GM12878 (cell line): ENCODE data around the gene ADRA2B. TPM values are rescaled to one million over a fixed set of nuclear protein-coding genes. Genes with fewer than 3 reads are reported as not detected.
A peak's percentile ranks its signal among the peaks of the same experiment; 100 is the strongest.

Experiments
- BCL11A ChIP-seq: IDR thresholded peaks from 2 replicates; pipeline ENCODE4 v1.6.1; 2011; ENCODE audit warnings: low read depth, low read length
- ESRRA ChIP-seq: IDR thresholded peaks from 2 replicates; pipeline ENCODE4 v1.6.1; 2012; ENCODE audit warnings: mild to moderate bottlenecking, low read length, improper control_type of control experiment
- EZH2 ChIP-seq: IDR thresholded peaks from 2 replicates; pipeline ENCODE4 v1.6.1; 2012; ENCODE audit warnings: low read depth, mild to moderate bottlenecking, control low read depth, inconsistent platforms, low read length, borderline replicate concordance; ENCODE audit not compliant: control insufficient read depth
- FOXK2 ChIP-seq: fragments of 450-650 bp; IDR thresholded peaks from 2 replicates; pipeline ENCODE4 v1.6.1; 2017; ENCODE audit warnings: mild to moderate bottlenecking, moderate library complexity
- GATAD2B ChIP-seq: fragments of 450-650 bp; conservative IDR thresholded peaks from 2 replicates; pipeline ENCODE4 v1.6.1; 2017; ENCODE audit warnings: low read depth, mild to moderate bottlenecking, moderate library complexity
- HDAC2 ChIP-seq: fragments of 200-600 bp; sonication (generic); IDR thresholded peaks from 2 replicates; pipeline ENCODE4 v1.6.1; 2017
- HDAC6 ChIP-seq: fragments of 200-600 bp; sonication (generic); IDR thresholded peaks from one replicate; pipeline ENCODE4 v1.8.0; 2017; ENCODE audit warnings: antibody characterized with exemption; ENCODE audit not compliant: unreplicated experiment
- IKZF2 ChIP-seq, 2 experiments: fragments of 450-650 bp; IDR thresholded peaks; 2 replicates each; pipeline ENCODE4 v1.6.1; 2017; ENCODE audit warnings: mild to moderate bottlenecking in 2 of 2, moderate library complexity in 2 of 2
- JUNB ChIP-seq: IDR thresholded peaks from 2 replicates; pipeline ENCODE4 v1.6.1; 2016; ENCODE audit warnings: antibody characterized with exemption, mild to moderate bottlenecking
- JUND ChIP-seq: IDR thresholded peaks from 2 replicates; pipeline ENCODE4 v1.6.1; 2012; ENCODE audit warnings: low read depth, mild to moderate bottlenecking, low read length, improper control_type of control experiment, moderate library complexity
- MEF2A ChIP-seq: IDR thresholded peaks from 2 replicates; pipeline ENCODE4 v1.6.1; 2011; ENCODE audit warnings: low read depth, mild to moderate bottlenecking, low read length, moderate library complexity; ENCODE audit not compliant: insufficient read depth
- NFIC ChIP-seq: IDR thresholded peaks from 2 replicates; pipeline ENCODE4 v1.6.1; 2012; ENCODE audit warnings: low read depth, mild to moderate bottlenecking, inconsistent platforms, low read length, moderate library complexity
- PAX5 ChIP-seq: IDR thresholded peaks from 2 replicates; pipeline ENCODE4 v1.6.1; 2011; ENCODE audit warnings: low read depth, low read length, borderline replicate concordance
- RFX5 ChIP-seq: IDR thresholded peaks from 2 replicates; pipeline ENCODE4 v1.6.1; 2011; ENCODE audit warnings: low read depth, low read length, improper control_type of control experiment
- SMC3 ChIP-seq: IDR thresholded peaks from 2 replicates; pipeline ENCODE4 v1.6.1; 2011; ENCODE audit warnings: low read length, improper control_type of control experiment, borderline replicate concordance
- SRF ChIP-seq, 2 experiments: IDR thresholded peaks; 2 replicates each; pipeline ENCODE4 v1.6.1; 2011; ENCODE audit warnings: low read depth in 2 of 2, low read length in 2 of 2, mild to moderate bottlenecking in 1 of 2, moderate library complexity in 1 of 2
- STAT3 ChIP-seq: IDR thresholded peaks from 2 replicates; pipeline ENCODE4 v1.6.1; 2011; ENCODE audit warnings: low read depth, low read length, improper control_type of control experiment
- TCF12 ChIP-seq: IDR thresholded peaks from 2 replicates; pipeline ENCODE4 v1.6.1; 2011; ENCODE audit warnings: low read depth, mild to moderate bottlenecking, low read length
- YBX1 ChIP-seq: fragments of 450-650 bp; IDR thresholded peaks from 2 replicates; pipeline ENCODE4 v1.6.1; 2016; ENCODE audit warnings: antibody characterized with exemption
- ZBED1 ChIP-seq: IDR thresholded peaks from 2 replicates; pipeline ENCODE4 v1.6.1; 2016; ENCODE audit warnings: borderline replicate concordance
- ZNF207 ChIP-seq: fragments of 450-650 bp; IDR thresholded peaks from 2 replicates; pipeline ENCODE4 v1.6.1; 2014; ENCODE audit warnings: antibody characterized with exemption, mild to moderate bottlenecking, borderline replicate concordance
- ZNF24 ChIP-seq: fragments of 450-650 bp; IDR thresholded peaks from 2 replicates; pipeline ENCODE4 v1.6.1; 2017; ENCODE audit warnings: antibody characterized with exemption, mild to moderate bottlenecking
- polyA plus RNA-seq, 11 experiments: library from polyadenylated mRNA; depleted of rRNA in 4 of 11; unstranded in 6 of 11; stranded (reverse) in 5 of 11; fragments of >200 nt; fragmentation: Nextera tagmentation in 4 of 11; fragmentation: Illumina TruSeq in 1 of 11; extraction: Ambion mirVana in 4 of 11; extraction: Trizol in 1 of 11; gene quantifications; 1 replicate in 1 of 11; 2 replicates in 10 of 11; pipeline versions ENCODE4 v1.2.1 to v1.2.3, GENCODE V29; 2011 to 2016; ENCODE audit warnings: inconsistent platforms in 2 of 11, missing spikeins in 2 of 11, low read depth in 1 of 11
- total RNA-seq, 4 experiments: library from RNA; depleted of rRNA in 3 of 4; stranded (reverse); fragments of >200 nt in 3 of 4; fragmentation: Illumina TruSeq in 1 of 4; extraction: Trizol in 1 of 4; gene quantifications; 2 replicates each; pipeline versions ENCODE4 v1.2.1 to v1.2.3, GENCODE V29; 2013 to 2021
- TF ChIP-seq, protein P1 (sequence below): fragments of 150-350 bp; IDR thresholded peaks from 2 replicates; pipeline ENCODE4 v1.6.1; 2014; ENCODE audit warnings: mild to moderate bottlenecking, low read depth, low read length
- TF ChIP-seq, protein P2 (sequence below): IDR thresholded peaks from 2 replicates; pipeline ENCODE4 v1.6.1; 2012; ENCODE audit warnings: low read length, inconsistent platforms
- TF ChIP-seq, protein P3 (sequence below): fragments of 450-650 bp; IDR thresholded peaks from 2 replicates; pipeline ENCODE4 v1.6.1; 2016; ENCODE audit warnings: mild to moderate bottlenecking, moderate library complexity, borderline replicate concordance

The ADRA2B gene
- total and polyA plus RNA-seq, 10 of the 15 experiments (the other 5 are each of a cell fraction or from before 2014, with no cell fraction given) = 0.01 to 0.10 (median 0.04) TPM; not detected in 6

DNA sequence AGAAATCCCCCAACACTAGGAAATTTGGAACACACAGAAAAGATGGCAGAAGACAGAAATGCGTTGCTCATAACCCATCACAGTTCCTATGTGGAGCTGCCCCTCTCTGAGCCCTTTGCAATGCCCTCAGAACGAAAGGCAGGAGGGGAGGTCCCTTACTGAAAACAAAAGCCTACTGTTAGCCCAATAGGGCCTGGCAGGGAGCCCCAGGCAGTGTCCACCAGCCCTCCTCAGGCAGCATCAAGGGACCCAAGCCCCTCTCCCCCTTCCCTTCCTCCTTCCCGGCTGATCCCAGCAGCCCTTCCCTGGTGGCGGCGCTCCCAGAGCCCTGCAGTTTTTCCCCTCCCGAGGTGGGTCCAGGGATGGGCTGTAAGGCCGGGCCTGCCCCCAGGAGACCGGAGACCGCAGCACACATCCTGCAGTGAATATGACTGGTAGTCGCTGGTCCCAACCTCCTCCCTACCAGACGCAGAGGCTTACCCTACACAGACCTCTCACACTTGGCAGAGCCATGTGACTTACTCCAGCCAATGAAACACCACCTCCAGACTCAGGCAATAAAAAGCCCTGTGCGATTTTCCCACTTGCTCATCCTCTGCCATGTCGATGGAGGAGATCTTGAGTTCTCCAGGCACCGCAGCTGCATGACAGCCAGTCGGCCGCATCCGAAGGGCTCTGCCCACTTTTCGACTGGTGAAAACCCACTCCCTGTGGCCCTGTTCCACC, 48.3 kb upstream of the ADRA2B start (continued):
- TF ChIP-seq TCF12 (0 out of 2 replicates have a peak, but pooled peaks have one; percentile 32), PAX5 (no peak), HDAC6 (peak; percentile 48), SMC3 (no peak), FOXK2 (no peak), IKZF2 (IDR thresholded peaks at IDR 0.05) (peak; percentile 95 to 97), EZH2 (no peak), GATAD2B (peak; percentile 86), YBX1 (no peak), STAT3 (no peak), NFIC (no peak), ZNF24 (no peak), ZBED1 (no peak), HDAC2 (no peak), RFX5 (no peak), BCL11A (0 out of 2 replicates have a peak, but pooled peaks have one; percentile 13), SRF (IDR thresholded peaks at IDR 0.05; ENCODE audit: low read depth in 2 of 2, low read length in 2 of 2) (no peak), MEF2A (no peak), JUNB (no peak), JUND (no peak), ZNF207 (no peak), ESRRA (no peak)
- TF ChIP-seq, protein P1, sequence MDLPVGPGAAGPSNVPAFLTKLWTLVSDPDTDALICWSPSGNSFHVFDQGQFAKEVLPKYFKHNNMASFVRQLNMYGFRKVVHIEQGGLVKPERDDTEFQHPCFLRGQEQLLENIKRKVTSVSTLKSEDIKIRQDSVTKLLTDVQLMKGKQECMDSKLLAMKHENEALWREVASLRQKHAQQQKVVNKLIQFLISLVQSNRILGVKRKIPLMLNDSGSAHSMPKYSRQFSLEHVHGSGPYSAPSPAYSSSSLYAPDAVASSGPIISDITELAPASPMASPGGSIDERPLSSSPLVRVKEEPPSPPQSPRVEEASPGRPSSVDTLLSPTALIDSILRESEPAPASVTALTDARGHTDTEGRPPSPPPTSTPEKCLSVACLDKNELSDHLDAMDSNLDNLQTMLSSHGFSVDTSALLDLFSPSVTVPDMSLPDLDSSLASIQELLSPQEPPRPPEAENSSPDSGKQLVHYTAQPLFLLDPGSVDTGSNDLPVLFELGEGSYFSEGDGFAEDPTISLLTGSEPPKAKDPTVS = no peak
- TF ChIP-seq, protein P2, sequence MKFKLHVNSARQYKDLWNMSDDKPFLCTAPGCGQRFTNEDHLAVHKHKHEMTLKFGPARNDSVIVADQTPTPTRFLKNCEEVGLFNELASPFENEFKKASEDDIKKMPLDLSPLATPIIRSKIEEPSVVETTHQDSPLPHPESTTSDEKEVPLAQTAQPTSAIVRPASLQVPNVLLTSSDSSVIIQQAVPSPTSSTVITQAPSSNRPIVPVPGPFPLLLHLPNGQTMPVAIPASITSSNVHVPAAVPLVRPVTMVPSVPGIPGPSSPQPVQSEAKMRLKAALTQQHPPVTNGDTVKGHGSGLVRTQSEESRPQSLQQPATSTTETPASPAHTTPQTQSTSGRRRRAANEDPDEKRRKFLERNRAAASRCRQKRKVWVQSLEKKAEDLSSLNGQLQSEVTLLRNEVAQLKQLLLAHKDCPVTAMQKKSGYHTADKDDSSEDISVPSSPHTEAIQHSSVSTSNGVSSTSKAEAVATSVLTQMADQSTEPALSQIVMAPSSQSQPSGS = no peak
- TF ChIP-seq, protein P3, sequence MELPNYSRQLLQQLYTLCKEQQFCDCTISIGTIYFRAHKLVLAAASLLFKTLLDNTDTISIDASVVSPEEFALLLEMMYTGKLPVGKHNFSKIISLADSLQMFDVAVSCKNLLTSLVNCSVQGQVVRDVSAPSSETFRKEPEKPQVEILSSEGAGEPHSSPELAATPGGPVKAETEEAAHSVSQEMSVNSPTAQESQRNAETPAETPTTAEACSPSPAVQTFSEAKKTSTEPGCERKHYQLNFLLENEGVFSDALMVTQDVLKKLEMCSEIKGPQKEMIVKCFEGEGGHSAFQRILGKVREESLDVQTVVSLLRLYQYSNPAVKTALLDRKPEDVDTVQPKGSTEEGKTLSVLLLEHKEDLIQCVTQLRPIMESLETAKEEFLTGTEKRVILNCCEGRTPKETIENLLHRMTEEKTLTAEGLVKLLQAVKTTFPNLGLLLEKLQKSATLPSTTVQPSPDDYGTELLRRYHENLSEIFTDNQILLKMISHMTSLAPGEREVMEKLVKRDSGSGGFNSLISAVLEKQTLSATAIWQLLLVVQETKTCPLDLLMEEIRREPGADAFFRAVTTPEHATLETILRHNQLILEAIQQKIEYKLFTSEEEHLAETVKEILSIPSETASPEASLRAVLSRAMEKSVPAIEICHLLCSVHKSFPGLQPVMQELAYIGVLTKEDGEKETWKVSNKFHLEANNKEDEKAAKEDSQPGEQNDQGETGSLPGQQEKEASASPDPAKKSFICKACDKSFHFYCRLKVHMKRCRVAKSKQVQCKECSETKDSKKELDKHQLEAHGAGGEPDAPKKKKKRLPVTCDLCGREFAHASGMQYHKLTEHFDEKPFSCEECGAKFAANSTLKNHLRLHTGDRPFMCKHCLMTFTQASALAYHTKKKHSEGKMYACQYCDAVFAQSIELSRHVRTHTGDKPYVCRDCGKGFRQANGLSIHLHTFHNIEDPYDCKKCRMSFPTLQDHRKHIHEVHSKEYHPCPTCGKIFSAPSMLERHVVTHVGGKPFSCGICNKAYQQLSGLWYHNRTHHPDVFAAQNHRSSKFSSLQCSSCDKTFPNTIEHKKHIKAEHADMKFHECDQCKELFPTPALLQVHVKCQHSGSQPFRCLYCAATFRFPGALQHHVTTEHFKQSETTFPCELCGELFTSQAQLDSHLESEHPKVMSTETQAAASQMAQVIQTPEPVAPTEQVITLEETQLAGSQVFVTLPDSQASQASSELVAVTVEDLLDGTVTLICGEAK = no peak
